Mesendoderm (in vitro differentiated cells): ENCODE data around the gene SYT1.

ENCODE experiments used
- DNase-seq: peaks from one replicate; pipeline ENCODE4 v3.0.0; 2013
- H2AK5ac ChIP-seq: 2 replicates; pipeline ENCODE4 v1.6.1; 2013; ENCODE audit warnings: low read length, inconsistent platforms
- H2BK120ac ChIP-seq: 2 replicates; pipeline ENCODE4 v1.6.1; 2013; ENCODE audit warnings: low read depth, mild to moderate bottlenecking, low read length, moderate library complexity, mixed read lengths
- H2BK15ac ChIP-seq: replicated peaks from 2 replicates; pipeline ENCODE4 v1.6.1; 2013; ENCODE audit warnings: low read depth, mild to moderate bottlenecking, moderate library complexity
- H2BK5ac ChIP-seq: 2 replicates; pipeline ENCODE4 v1.6.1; 2013; ENCODE audit warnings: low read length, inconsistent platforms
- H3K18ac ChIP-seq: 2 replicates; pipeline ENCODE4 v1.6.1; 2013; ENCODE audit warnings: mild to moderate bottlenecking, low read length, mixed read lengths
- H3K23ac ChIP-seq: one replicate; pipeline ENCODE4 v1.6.1; 2013; ENCODE audit warnings: low read length
- H3K27ac ChIP-seq: 2 replicates; pipeline ENCODE4 v1.5.1; 2013; ENCODE audit warnings: low read depth, mild to moderate bottlenecking, inconsistent platforms, low read length, moderate library complexity
- H3K27me3 ChIP-seq: 2 replicates; pipeline ENCODE4 v1.6.1; 2013; ENCODE audit warnings: low read length, control low read depth, mild to moderate bottlenecking, inconsistent platforms; ENCODE audit not compliant: insufficient read depth, poor library complexity
- H3K36me3 ChIP-seq: 2 replicates; pipeline ENCODE4 v1.6.1; 2013; ENCODE audit warnings: low read length, inconsistent platforms; ENCODE audit not compliant: control insufficient read depth, insufficient read depth
- H3K4ac ChIP-seq: one replicate; pipeline ENCODE4 v1.6.1; 2013; ENCODE audit warnings: low read depth, mild to moderate bottlenecking, low read length, moderate library complexity
- H3K4me1 ChIP-seq: 2 replicates; pipeline ENCODE4 v1.6.1; 2013; ENCODE audit warnings: low read depth, low read length, inconsistent platforms; ENCODE audit not compliant: control insufficient read depth
- H3K4me2 ChIP-seq: 2 replicates; pipeline ENCODE4 v1.6.1; 2013; ENCODE audit warnings: low read length
- H3K4me3 ChIP-seq: 2 replicates; pipeline ENCODE4 v1.5.1; 2013; ENCODE audit warnings: mild to moderate bottlenecking, low read length
- H3K56ac ChIP-seq: one replicate; pipeline ENCODE4 v1.6.1; 2013; ENCODE audit warnings: low read length
- H3K79me1 ChIP-seq: 2 replicates; pipeline ENCODE4 v1.6.1; 2013; ENCODE audit warnings: low read length, inconsistent platforms
- H3K79me2 ChIP-seq: 2 replicates; pipeline ENCODE4 v1.6.1; 2013; ENCODE audit warnings: mild to moderate bottlenecking, low read length; ENCODE audit not compliant: control insufficient read depth, insufficient read depth
- H3K9ac ChIP-seq: 2 replicates; pipeline ENCODE4 v1.6.1; 2013; ENCODE audit warnings: low read length, inconsistent platforms
- H4K5ac ChIP-seq: one replicate; pipeline ENCODE4 v1.6.1; 2013; ENCODE audit warnings: low read length
- H4K8ac ChIP-seq: one replicate; pipeline ENCODE4 v1.6.1; 2013; ENCODE audit warnings: low read depth, mild to moderate bottlenecking, control low read depth, low read length, moderate library complexity
- WGBS: extraction: QIAGEN DNeasy Blood & Tissue Kit; methylation state at CpG from one replicate; pipeline ENCODE4 v1.1.7; 2013; ENCODE audit warnings: low lambda C conversion rate, missing lambda C conversion rate; ENCODE audit not compliant: insufficient coverage; ENCODE audit errors: extremely low coverage; 5-methylcytosine and 5-hydroxymethylcytosine counted together

Gene SYT1

GRCh38 chr12:79435742-79436141 is 571.2 kb downstream of the SYT1 start:
- Histone ChIP-seq H2AK5ac (no peak overlapping the region), H3K23ac (no peak overlapping the region), H3K4me1 (no peaks in the 10 kb centered on the region), H3K79me2 (no peaks in the 10 kb centered on the region), H3K9ac (no peak overlapping the region), H3K27ac (no peak overlapping the region), H2BK15ac (no peak overlapping the region), H3K36me3 (no peaks in the 10 kb centered on the region), H3K56ac (no peak overlapping the region), H3K4ac (no peak overlapping the region), H3K27me3 (no peaks in the 10 kb centered on the region), H3K4me2 (no peak overlapping the region), H2BK5ac (no peak overlapping the region), H3K79me1 (no peaks in the 10 kb centered on the region), H3K4me3 (no peak overlapping the region), H4K8ac (no peak overlapping the region), H4K5ac (no peak overlapping the region), H2BK120ac (no peak overlapping the region), H3K18ac (peak overlapping the region; percentile 22)
- WGBS, result no CpG with 5 or more reads among the region's 1 CpG
- DNase-seq, result no peak

GRCh38 chr12:79438480-79439174 is 574.1 kb downstream of the SYT1 start:
- H3K56ac ChIP-seq, result no peak overlapping the region
- H3K4me2 ChIP-seq, result no peak overlapping the region
- no peak overlapping the region for H3K4ac ChIP-seq
- no peak overlapping the region for H3K4me3 ChIP-seq
- H4K5ac ChIP-seq, result no peak overlapping the region
- no peak overlapping the region for H3K18ac ChIP-seq
- H3K79me1 ChIP-seq, result no peaks in the 10 kb centered on the region
- H3K36me3 ChIP-seq, result no peaks in the 10 kb centered on the region
- H2BK15ac ChIP-seq, result no peak overlapping the region
- no peak overlapping the region for H3K27ac ChIP-seq
- WGBS, result no CpG with 5 or more reads among the region's 3 CpGs
- H3K4me1 ChIP-seq, result no peaks in the 10 kb centered on the region
- H3K27me3 ChIP-seq, result no peaks in the 10 kb centered on the region
- no peak overlapping the region for H2BK5ac ChIP-seq
- no peak overlapping the region for H2AK5ac ChIP-seq
- no peak overlapping the region for H3K9ac ChIP-seq
- DNase-seq, result no peak
- H3K23ac ChIP-seq, result no peak overlapping the region
- no peak overlapping the region for H2BK120ac ChIP-seq
- no peak overlapping the region for H4K8ac ChIP-seq
- H3K79me2 ChIP-seq, result no peaks in the 10 kb centered on the region

DNA sequence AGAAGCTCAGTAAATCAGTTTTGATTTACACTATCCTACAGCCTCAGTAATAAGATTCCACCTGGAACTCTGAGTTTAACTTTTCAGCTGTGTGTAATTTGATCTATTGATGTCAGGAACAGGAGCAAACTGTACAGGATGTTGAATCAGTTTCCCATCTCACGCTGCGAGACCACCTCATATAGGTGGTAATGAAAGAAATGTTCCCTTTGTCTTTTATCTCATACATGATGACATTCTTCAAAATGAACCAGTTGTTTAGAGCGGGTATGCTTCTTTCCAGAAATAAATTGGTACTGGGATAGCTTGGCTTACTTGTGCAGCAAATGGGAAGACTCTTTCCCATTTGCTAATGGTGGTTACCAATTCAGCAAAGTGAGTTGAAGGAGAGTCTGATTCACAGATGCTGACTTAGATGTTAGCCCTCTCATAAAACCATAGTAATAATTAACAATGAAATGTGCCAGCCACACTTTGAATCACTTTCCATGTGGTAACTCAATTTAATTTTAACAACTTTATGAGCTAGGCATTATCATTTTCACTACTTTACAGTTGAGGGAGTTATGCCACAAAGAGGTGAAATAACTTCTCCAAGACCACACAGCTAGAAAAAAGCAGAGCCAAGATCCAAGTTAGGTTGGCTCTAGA is 574.7 kb downstream of the SYT1 start:
- H3K18ac ChIP-seq, result no peak overlapping the region
- H3K4ac ChIP-seq, result no peak overlapping the region
- no CpG with 5 or more reads among the region's 3 CpGs for WGBS
- DNase-seq, result no peak
- H3K9ac ChIP-seq, result no peak overlapping the region
- H2BK5ac ChIP-seq, result no peak overlapping the region
- H3K36me3 ChIP-seq, result no peaks in the 10 kb centered on the region
- no peak overlapping the region for H2BK120ac ChIP-seq
- H2BK15ac ChIP-seq, result no peak overlapping the region
- no peaks in the 10 kb centered on the region for H3K4me1 ChIP-seq
- H4K8ac ChIP-seq, result no peak overlapping the region
- H3K79me2 ChIP-seq, result no peaks in the 10 kb centered on the region
- no peaks in the 10 kb centered on the region for H3K27me3 ChIP-seq
- no peak overlapping the region for H2AK5ac ChIP-seq
- H4K5ac ChIP-seq, result no peak overlapping the region
- no peaks in the 10 kb centered on the region for H3K79me1 ChIP-seq
- H3K23ac ChIP-seq, result no peak overlapping the region
- H3K4me2 ChIP-seq, result no peak overlapping the region
- no peak overlapping the region for H3K4me3 ChIP-seq
- no peak overlapping the region for H3K27ac ChIP-seq
- H3K56ac ChIP-seq, result no peak overlapping the region

DNA sequence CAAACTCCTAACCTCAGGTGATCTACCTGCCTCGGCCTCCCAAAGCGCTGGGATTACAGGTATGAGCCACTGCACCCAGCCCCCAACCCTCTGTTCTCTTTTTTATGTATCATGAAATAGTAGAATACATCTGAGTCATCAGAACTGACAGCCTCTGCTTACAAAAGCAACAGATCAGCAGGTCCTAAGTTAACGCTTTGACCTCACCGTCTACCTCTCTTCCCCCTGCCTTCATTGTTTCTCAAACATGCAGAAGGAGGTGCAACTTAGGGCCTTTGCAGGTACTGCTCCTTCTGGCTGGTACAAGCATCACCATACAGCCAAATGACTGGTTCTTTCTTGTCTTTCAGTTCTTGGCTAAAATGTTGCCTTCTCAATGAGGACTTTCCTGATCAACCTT is 577.0 kb downstream of the SYT1 start:
- Histone ChIP-seq H3K79me2 (no peaks in the 10 kb centered on the region), H3K4me2 (no peak overlapping the region), H3K4me3 (no peak overlapping the region), H3K36me3 (no peaks in the 10 kb centered on the region), H2BK5ac (no peak overlapping the region), H3K23ac (no peak overlapping the region), H3K27me3 (no peaks in the 10 kb centered on the region), H3K9ac (no peak overlapping the region), H3K27ac (no peak overlapping the region), H3K18ac (no peak overlapping the region), H4K8ac (no peak overlapping the region), H3K79me1 (no peaks in the 10 kb centered on the region), H2BK120ac (no peak overlapping the region), H3K56ac (no peak overlapping the region), H2AK5ac (no peak overlapping the region), H3K4ac (no peak overlapping the region), H4K5ac (no peak overlapping the region), H3K4me1 (no peaks in the 10 kb centered on the region), H2BK15ac (no peak overlapping the region)
- peak; percentile 51 for DNase-seq
- WGBS, result no CpG with 5 or more reads among the region's 4 CpGs

GRCh38 chr12:79442396-79442795 is 577.8 kb downstream of the SYT1 start:
- Histone ChIP-seq H3K4me1 (no peaks in the 10 kb centered on the region), H3K4me3 (no peak overlapping the region), H3K18ac (no peak overlapping the region), H3K27ac (no peak overlapping the region), H3K56ac (no peak overlapping the region), H3K36me3 (no peaks in the 10 kb centered on the region), H3K4ac (no peak overlapping the region), H4K5ac (no peak overlapping the region), H3K79me2 (no peaks in the 10 kb centered on the region), H2BK15ac (no peak overlapping the region), H2BK5ac (no peak overlapping the region), H3K4me2 (no peak overlapping the region), H2AK5ac (no peak overlapping the region), H3K27me3 (no peaks in the 10 kb centered on the region), H3K79me1 (no peaks in the 10 kb centered on the region), H3K9ac (no peak overlapping the region), H2BK120ac (no peak overlapping the region), H4K8ac (no peak overlapping the region), H3K23ac (no peak overlapping the region)
- DNase-seq, result no peak

DNA sequence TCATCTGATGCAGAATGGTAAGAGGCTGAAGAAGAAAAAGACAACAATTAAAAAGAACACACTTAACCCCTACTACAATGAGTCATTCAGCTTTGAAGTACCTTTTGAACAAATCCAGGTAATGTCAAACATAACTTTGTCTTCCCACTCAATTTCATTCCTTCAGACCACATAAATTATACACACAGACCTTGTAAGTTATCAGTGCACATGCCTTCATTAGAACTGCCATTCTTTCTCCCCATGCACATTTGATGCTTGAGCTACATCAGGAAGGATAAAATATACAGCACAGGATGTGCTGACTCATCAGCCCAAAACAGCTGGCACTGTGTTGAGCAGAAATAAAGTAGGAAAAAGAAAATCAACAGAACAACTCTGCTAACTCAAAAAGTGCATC is 579.5 kb downstream of the SYT1 start:
- H4K5ac ChIP-seq, result no peak overlapping the region
- H2BK15ac ChIP-seq, result no peak overlapping the region
- H3K9ac ChIP-seq, result no peak overlapping the region
- no peak overlapping the region for H3K4me3 ChIP-seq
- H3K4ac ChIP-seq, result peak overlapping the region; percentile 3
- H2BK120ac ChIP-seq, result no peak overlapping the region
- H2BK5ac ChIP-seq, result no peak overlapping the region
- H3K4me1 ChIP-seq, result no peaks in the 10 kb centered on the region
- no peak overlapping the region for H4K8ac ChIP-seq
- H3K23ac ChIP-seq, result no peak overlapping the region
- no peak for DNase-seq
- no peak overlapping the region for H3K4me2 ChIP-seq
- no peaks in the 10 kb centered on the region for H3K79me2 ChIP-seq
- H3K18ac ChIP-seq, result no peak overlapping the region
- H2AK5ac ChIP-seq, result no peak overlapping the region
- no peaks in the 10 kb centered on the region for H3K36me3 ChIP-seq
- no peaks in the 10 kb centered on the region for H3K27me3 ChIP-seq
- no peak overlapping the region for H3K27ac ChIP-seq
- no peaks in the 10 kb centered on the region for H3K79me1 ChIP-seq
- H3K56ac ChIP-seq, result no peak overlapping the region
